Panc1 (cell line): ENCODE results near the gene LRRTM3. TPM values are rescaled to one million over a fixed set of nuclear protein-coding genes. Genes with fewer than 3 reads are reported as not detected.

Source experiments
- ATAC-seq: fragments of 200-7000 bp; cut with Tn5 transposase; 2 replicates; pipeline ENCODE4 v1.9.1; 2020; ENCODE audit warnings: mild to moderate bottlenecking, moderate library complexity
- BruUV-seq: library from RNA; stranded (reverse); fragments of 400-500 nt; replicated peaks from 2 replicates; lab custom pipeline; 2021; lab: Mats Ljungman, UMichigan
- CTCF ChIA-PET: fragments of 300-600 bp; sonication (Branson Sonifier 250); formaldehyde crosslinking; loops from one replicate; lab custom pipeline; 2022; ENCODE audit warnings: antibody characterized with exemption; lab: Charles Lee
- POLR2A ChIA-PET: fragments of 300-600 bp; sonication (Branson Sonifier 250); formaldehyde crosslinking; loops from one replicate; lab custom pipeline; 2022; ENCODE audit warnings: antibody characterized with exemption; lab: Charles Lee
- DNase-seq: peaks from one replicate; pipeline ENCODE4 v3.0.0-alpha.2; 2010; ENCODE audit warnings: low read depth, low spot score
- H3K27ac ChIP-seq: 2 replicates; pipeline ENCODE4 v1.5.1; 2011; ENCODE audit warnings: mild to moderate bottlenecking, low read length, inconsistent platforms
- H3K27me3 ChIP-seq: fragments of 200-500 bp; sonication (Bioruptor generic); 2 replicates; pipeline ENCODE4 v1.6.0; 2014; ENCODE audit warnings: low read length, inconsistent platforms; ENCODE audit not compliant: control insufficient read depth, insufficient read depth
- H3K36me3 ChIP-seq: fragments of 200-500 bp; sonication (Bioruptor generic); 2 replicates; pipeline ENCODE4 v1.5.1; 2014; ENCODE audit warnings: inconsistent platforms, mild to moderate bottlenecking, low read length, moderate library complexity; ENCODE audit not compliant: control insufficient read depth, insufficient read depth
- H3K4me1 ChIP-seq: 2 replicates; pipeline ENCODE4 v1.5.1; 2011; ENCODE audit warnings: inconsistent platforms, mild to moderate bottlenecking, low read length, moderate library complexity; ENCODE audit not compliant: control insufficient read depth, insufficient read depth
- H3K4me3 ChIP-seq, 2 experiments: 2 replicates each; pipeline ENCODE4 v1.5.1; 2011 to 2012; ENCODE audit warnings: low read depth in 2 of 2, low read length in 2 of 2, mild to moderate bottlenecking in 2 of 2, inconsistent platforms in 1 of 2, moderate library complexity in 1 of 2
- H3K9me3 ChIP-seq: fragments of 200-500 bp; sonication (Bioruptor generic); 2 replicates; pipeline ENCODE4 v1.5.1; 2014; ENCODE audit warnings: low read depth, mild to moderate bottlenecking, inconsistent platforms, low read length, moderate library complexity; ENCODE audit not compliant: control insufficient read depth, insufficient read depth
- CTCF ChIP-seq: fragments of 450-650 bp; IDR thresholded peaks from 2 replicates; pipeline ENCODE4 v1.5.1; 2017; ENCODE audit warnings: mild to moderate bottlenecking
- POLR2AphosphoS5 ChIP-seq: IDR thresholded peaks from 2 replicates; pipeline ENCODE4 v1.6.1; 2012; ENCODE audit warnings: mild to moderate bottlenecking, low read depth, low read length, moderate library complexity
- REST ChIP-seq, 2 experiments: IDR thresholded peaks; 2 replicates each; pipeline ENCODE4 v1.6.1; 2011 to 2012; ENCODE audit warnings: low read depth in 2 of 2, control low read depth in 1 of 2, low read length in 1 of 2, mild to moderate bottlenecking in 1 of 2, moderate library complexity in 1 of 2; ENCODE audit not compliant: insufficient read depth in 1 of 2
- SIN3A ChIP-seq: IDR thresholded peaks from 2 replicates; pipeline ENCODE4 v1.6.1; 2012; ENCODE audit warnings: low read depth, mild to moderate bottlenecking, low read length, moderate library complexity, borderline replicate concordance; ENCODE audit not compliant: insufficient read depth
- TCF7L2 ChIP-seq: IDR thresholded peaks from 2 replicates; pipeline ENCODE4 v1.6.1; 2011; ENCODE audit warnings: mild to moderate bottlenecking, low read depth, low read length, inconsistent platforms
- in situ Hi-C: cut with HindIII; loops from 2 replicates; pipeline ENCODE4 v1.10.0; 2016; ENCODE audit warnings: low sequenced_read_pairs, low pct_unique_long_range_greater_than_20kb
- intact Hi-C: fragments of 100-400 bp; cut with micrococcal nuclease; formaldehyde crosslinking; loops from one replicate; pipeline ENCODE4 v1.10.0; 2022; ENCODE audit not compliant: unreplicated experiment
- total RNA-seq: library from RNA; stranded (reverse); gene quantifications from one replicate; pipeline ENCODE4 v1.2.1, GENCODE V29; 2021; ENCODE audit not compliant: unreplicated experiment

LRRTM3 gene
- total RNA-seq, 1 experiment from 2014 or later = 0.10 TPM

GRCh38 chr10:66925373-66925772 is 463 bp upstream of the LRRTM3 start:
- DNase-seq = no peak
- ATAC-seq = no peak
- TF ChIP-seq REST (IDR thresholded peaks at IDR 0.05; ENCODE audit: insufficient read depth in 1 of 2, low read depth in 2 of 2, low read length in 1 of 2) = no peak
- ChIA-PET POLR2A (no interaction called here), CTCF (interaction anchor here (0.6 kb wide), 1 partner anchor 596 kb away, joined by 3 read pairs; no protein-coding TSS in a partner anchor)
- Histone ChIP-seq H3K36me3 (no peaks in the 10 kb centered on the region), H3K27ac (no peak overlapping the region), H3K4me1 (peaks cover 6% of the 10 kb centered on the region), H3K9me3 (no peaks in the 10 kb centered on the region), H3K27me3 (peaks cover 48% of the 10 kb centered on the region), H3K4me3 (no peak overlapping the region)
- BruUV-seq = no TSS peak
- in situ Hi-C loops = no loop called here
- intact Hi-C loops = no loop called here

GRCh38 chr10:66926841-66927240 is 1.0 kb downstream of the LRRTM3 start:
- no peak overlapping the region for H3K4me3 ChIP-seq
- peaks cover 50% of the 10 kb centered on the region for H3K27me3 ChIP-seq
- no peaks in the 10 kb centered on the region for H3K36me3 ChIP-seq
- intact Hi-C loops (no loop called here), in situ Hi-C loops (no loop called here)
- TF ChIP-seq POLR2AphosphoS5 (no peak), TCF7L2 (no peak), SIN3A (no peak), REST (IDR thresholded peaks at IDR 0.05; ENCODE audit: insufficient read depth in 1 of 2, low read depth in 2 of 2, low read length in 1 of 2) (no peak), CTCF (no peak)
- ChIA-PET CTCF (no interaction called here), POLR2A (no interaction called here)
- no TSS peak for BruUV-seq
- no peaks in the 10 kb centered on the region for H3K9me3 ChIP-seq
- no peak overlapping the region for H3K27ac ChIP-seq
- ATAC-seq (no peak), DNase-seq (no peak)
- H3K4me1 ChIP-seq = peaks cover 6% of the 10 kb centered on the region
